Fibroblast of the aortic adventitia (primary cell): ENCODE results near the gene SSH3. TPM values are rescaled to one million over a fixed set of nuclear protein-coding genes. Genes with fewer than 3 reads are reported as not detected.

Source experiments
- DNase-seq: peaks from one replicate; pipeline ENCODE4 v3.0.0-alpha.2; 2010; ENCODE audit warnings: low read depth
- H3K4me3 ChIP-seq: 2 replicates; pipeline ENCODE4 v1.5.1; 2011; ENCODE audit warnings: low read depth, mild to moderate bottlenecking, control low read depth, low read length, moderate library complexity
- total RNA-seq: library from RNA; depleted of rRNA; stranded (reverse); fragments of >200 nt; gene quantifications from 2 replicates; pipeline ENCODE4 v1.2.3, GENCODE V29; 2012; ENCODE audit warnings: low replicate concordance
- TF ChIP-seq, protein P1 (sequence below): IDR thresholded peaks from 2 replicates; pipeline ENCODE4 v1.5.1; 2011; ENCODE audit warnings: mild to moderate bottlenecking, low read length, control low read depth, inconsistent platforms; ENCODE audit not compliant: insufficient read depth

Gene SSH3
- total RNA-seq, 1 donor, result 11.7 TPM

- DNase-seq, result no peak
Measured at GRCh38 chr11:67320011-67320410, 16.7 kb downstream of the SSH3 start.

GRCh38 chr11:67320691-67321090, 17.4 kb downstream of the SSH3 start:
- no peak overlapping the region for H3K4me3 ChIP-seq
- TF ChIP-seq, protein P1, sequence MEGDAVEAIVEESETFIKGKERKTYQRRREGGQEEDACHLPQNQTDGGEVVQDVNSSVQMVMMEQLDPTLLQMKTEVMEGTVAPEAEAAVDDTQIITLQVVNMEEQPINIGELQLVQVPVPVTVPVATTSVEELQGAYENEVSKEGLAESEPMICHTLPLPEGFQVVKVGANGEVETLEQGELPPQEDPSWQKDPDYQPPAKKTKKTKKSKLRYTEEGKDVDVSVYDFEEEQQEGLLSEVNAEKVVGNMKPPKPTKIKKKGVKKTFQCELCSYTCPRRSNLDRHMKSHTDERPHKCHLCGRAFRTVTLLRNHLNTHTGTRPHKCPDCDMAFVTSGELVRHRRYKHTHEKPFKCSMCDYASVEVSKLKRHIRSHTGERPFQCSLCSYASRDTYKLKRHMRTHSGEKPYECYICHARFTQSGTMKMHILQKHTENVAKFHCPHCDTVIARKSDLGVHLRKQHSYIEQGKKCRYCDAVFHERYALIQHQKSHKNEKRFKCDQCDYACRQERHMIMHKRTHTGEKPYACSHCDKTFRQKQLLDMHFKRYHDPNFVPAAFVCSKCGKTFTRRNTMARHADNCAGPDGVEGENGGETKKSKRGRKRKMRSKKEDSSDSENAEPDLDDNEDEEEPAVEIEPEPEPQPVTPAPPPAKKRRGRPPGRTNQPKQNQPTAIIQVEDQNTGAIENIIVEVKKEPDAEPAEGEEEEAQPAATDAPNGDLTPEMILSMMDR, result no peak
- DNase-seq, result no peak

More at GRCh38 chr11:67320011-67320410, 16.7 kb downstream of the SSH3 start:
- no peak overlapping the region for H3K4me3 ChIP-seq
- TF ChIP-seq, protein P1, result no peak

DNA sequence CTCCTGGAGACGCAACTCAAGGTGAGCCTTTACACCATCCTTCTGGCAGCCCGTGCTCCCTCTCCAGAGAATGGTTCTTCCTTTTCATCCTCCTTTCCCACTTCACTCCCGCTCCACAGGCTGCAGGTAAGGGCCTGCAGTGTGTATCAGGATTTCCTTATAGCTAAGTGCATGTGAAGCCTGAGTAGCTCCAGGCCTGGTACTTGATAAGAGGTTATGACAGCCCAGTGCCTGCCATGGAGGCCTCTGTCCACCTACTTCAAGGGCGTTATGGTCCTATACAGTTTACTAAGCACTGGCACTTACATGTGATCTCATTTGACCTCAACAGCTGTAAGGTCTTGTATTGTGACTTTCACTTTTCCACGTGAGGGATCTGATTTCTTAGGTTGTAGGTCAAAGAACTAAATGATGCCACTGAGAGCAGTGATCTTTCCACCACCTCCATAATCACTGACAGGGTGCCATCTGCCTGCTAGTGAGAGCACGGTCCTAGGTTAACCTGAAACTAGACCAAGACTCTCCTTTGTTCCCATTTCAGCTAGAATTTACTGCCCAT, 18.1 kb downstream of the SSH3 start:
- no peak overlapping the region for H3K4me3 ChIP-seq
- TF ChIP-seq, protein P1, result no peak
- DNase-seq, result no peak

DNA sequence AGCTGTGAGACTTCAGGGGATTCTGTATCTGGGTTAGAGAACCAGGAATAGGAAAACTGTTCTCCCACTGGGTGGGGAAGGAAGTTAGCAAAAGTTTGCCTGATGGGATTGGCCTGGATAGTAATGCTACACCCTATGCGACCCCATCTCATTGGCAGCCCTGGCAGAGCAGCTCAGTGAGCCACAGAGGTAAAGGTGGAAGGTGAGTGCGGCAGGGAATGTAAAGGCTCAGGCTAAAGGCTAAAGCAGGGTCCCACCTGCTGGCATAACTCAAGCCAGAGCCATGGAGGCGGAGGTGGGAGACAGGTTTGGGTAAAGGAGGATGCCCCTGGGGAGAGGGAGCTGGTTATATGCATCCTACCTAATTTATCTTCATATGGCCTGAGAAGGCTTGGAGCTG, 18.7 kb downstream of the SSH3 start:
- H3K4me3 ChIP-seq, result no peak overlapping the region
- DNase-seq, result no peak
- TF ChIP-seq, protein P1, result no peak

GRCh38 chr11:67323526-67323925, 20.2 kb downstream of the SSH3 start:
- TF ChIP-seq, protein P1, result no peak
- no peak overlapping the region for H3K4me3 ChIP-seq
- DNase-seq, result no peak

- TF ChIP-seq, protein P1, result no peak
- DNase-seq, result no peak
- no peak overlapping the region for H3K4me3 ChIP-seq
Measured at GRCh38 chr11:67332081-67332691, 28.9 kb downstream of the SSH3 start.

GRCh38 chr11:67337257-67337656, 33.9 kb downstream of the SSH3 start:
- no peak for DNase-seq
- H3K4me3 ChIP-seq, result no peak overlapping the region
- TF ChIP-seq, protein P1, result no peak
